Measurements from ENCODE around the gene ALAD. TPM values are rescaled to one million over a fixed set of nuclear protein-coding genes. Genes with fewer than 3 reads are reported as not detected.

Gene ALAD
- total RNA-seq, 3 donors from 2014 or later (not counting 1 experiment from before 2014, with no cell fraction given), result 30.3 to 38.7 (median 36.4) TPM

DNA sequence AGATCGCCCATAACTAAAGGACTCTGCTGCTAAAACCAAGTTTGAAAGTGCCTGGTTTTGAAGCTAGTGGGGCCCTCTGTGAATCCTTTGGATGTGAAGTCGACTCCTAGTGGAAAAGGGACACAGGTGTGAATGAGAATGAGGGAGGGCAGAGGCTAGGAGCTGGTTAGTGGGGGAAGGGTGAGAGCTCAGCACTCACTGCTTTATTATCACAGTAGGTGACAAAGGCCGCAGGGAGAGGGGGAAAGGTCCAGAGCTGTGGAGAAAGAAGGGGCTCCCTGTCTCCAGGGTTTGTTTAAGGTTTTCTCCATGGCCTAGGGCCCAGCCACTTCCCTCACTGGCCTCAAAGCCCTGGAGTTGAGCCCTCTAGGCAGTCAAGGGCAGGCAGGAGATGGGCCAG, 27.8 kb downstream of the ALAD start:
- no peak overlapping the region for H3K27ac ChIP-seq (ENCODE audit: low read length)
- Mint-ChIP-seq H3K4me3 (no peak overlapping the region), H3K4me1 (peaks cover 6 to 17% of the 10 kb centered on the region in 2 donors), H3K27me3 (ENCODE audit: low read depth in 2 of 2) (no peaks in the 10 kb centered on the region), H3K9me3 (no peaks in the 10 kb centered on the region), H3K27ac (peak overlapping the region in 1 of 2 donors; percentile 33), H3K36me3 (no peaks in the 10 kb centered on the region)
- peaks cover 21% of the 10 kb centered on the region for H3K4me1 ChIP-seq (ENCODE audit: control insufficient read depth, insufficient read depth, low read length)
- TF ChIP-seq, protein P1, sequence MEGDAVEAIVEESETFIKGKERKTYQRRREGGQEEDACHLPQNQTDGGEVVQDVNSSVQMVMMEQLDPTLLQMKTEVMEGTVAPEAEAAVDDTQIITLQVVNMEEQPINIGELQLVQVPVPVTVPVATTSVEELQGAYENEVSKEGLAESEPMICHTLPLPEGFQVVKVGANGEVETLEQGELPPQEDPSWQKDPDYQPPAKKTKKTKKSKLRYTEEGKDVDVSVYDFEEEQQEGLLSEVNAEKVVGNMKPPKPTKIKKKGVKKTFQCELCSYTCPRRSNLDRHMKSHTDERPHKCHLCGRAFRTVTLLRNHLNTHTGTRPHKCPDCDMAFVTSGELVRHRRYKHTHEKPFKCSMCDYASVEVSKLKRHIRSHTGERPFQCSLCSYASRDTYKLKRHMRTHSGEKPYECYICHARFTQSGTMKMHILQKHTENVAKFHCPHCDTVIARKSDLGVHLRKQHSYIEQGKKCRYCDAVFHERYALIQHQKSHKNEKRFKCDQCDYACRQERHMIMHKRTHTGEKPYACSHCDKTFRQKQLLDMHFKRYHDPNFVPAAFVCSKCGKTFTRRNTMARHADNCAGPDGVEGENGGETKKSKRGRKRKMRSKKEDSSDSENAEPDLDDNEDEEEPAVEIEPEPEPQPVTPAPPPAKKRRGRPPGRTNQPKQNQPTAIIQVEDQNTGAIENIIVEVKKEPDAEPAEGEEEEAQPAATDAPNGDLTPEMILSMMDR (IDR thresholded peaks at IDR 0.05), result no peak
- ATAC-seq, result no peak
- no peaks in the 10 kb centered on the region for H3K27me3 ChIP-seq (ENCODE audit: control insufficient read depth, insufficient read depth, low read length)
- WGBS (ENCODE audit: insufficient coverage), result 88% methylated on average over 3 of the region's 3 CpGs
- H3K36me3 ChIP-seq (ENCODE audit: control insufficient read depth, insufficient read depth, low read length), result peaks cover 17% of the 10 kb centered on the region
- intact Hi-C loops (cut with micrococcal nuclease), result no loop called here
- no peak overlapping the region for H3K4me3 ChIP-seq (ENCODE audit: low read length)
- H3K9me3 ChIP-seq (ENCODE audit: control insufficient read depth, insufficient read depth, low read length), result no peaks in the 10 kb centered on the region
- DNase-seq, result no peak

DNA sequence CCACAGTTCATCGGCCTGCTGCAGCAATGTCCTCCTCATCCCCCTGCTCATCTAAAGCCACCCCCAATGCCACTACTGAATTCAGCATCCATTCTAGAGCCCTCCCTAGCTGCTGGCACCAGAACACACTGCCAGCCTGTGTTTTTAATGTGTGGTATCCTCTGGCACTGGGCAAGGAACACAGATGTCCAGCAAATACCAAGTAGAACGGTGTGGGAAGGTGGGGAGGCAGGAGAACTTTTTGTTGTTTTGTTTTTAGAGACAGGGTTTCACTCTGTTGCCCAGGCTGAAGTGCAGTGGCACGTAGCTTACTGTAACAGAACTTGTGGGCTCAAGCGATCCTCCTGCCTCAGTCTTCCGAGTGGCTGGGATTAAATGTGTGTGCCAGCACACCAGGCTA, 29.0 kb downstream of the ALAD start:
- H3K27me3 Mint-ChIP-seq (ENCODE audit: low read depth in 2 of 2), result no peaks in the 10 kb centered on the region
- no peaks in the 10 kb centered on the region for H3K9me3 ChIP-seq (ENCODE audit: control insufficient read depth, insufficient read depth, low read length)
- no peaks in the 10 kb centered on the region for H3K36me3 Mint-ChIP-seq
- TF ChIP-seq, protein P1 (IDR thresholded peaks at IDR 0.05), result no peak
- no peak for DNase-seq
- no peak overlapping the region for H3K4me3 ChIP-seq (ENCODE audit: low read length)
- H3K27ac Mint-ChIP-seq, result no peak overlapping the region
- peaks cover 17% of the 10 kb centered on the region for H3K36me3 ChIP-seq (ENCODE audit: control insufficient read depth, insufficient read depth, low read length)
- H3K27me3 ChIP-seq (ENCODE audit: control insufficient read depth, insufficient read depth, low read length), result no peaks in the 10 kb centered on the region
- WGBS (ENCODE audit: insufficient coverage), result 92% methylated on average over 5 of the region's 5 CpGs
- peaks cover 17% of the 10 kb centered on the region for H3K4me1 ChIP-seq (ENCODE audit: control insufficient read depth, insufficient read depth, low read length)
- no peak overlapping the region for H3K4me3 Mint-ChIP-seq
- intact Hi-C loops (cut with micrococcal nuclease), result no loop called here
- no peak overlapping the region for H3K27ac ChIP-seq (ENCODE audit: low read length)
- H3K9me3 Mint-ChIP-seq, result no peaks in the 10 kb centered on the region
- no peak for ATAC-seq
- peaks cover 6 to 17% of the 10 kb centered on the region in 2 donors for H3K4me1 Mint-ChIP-seq

DNA sequence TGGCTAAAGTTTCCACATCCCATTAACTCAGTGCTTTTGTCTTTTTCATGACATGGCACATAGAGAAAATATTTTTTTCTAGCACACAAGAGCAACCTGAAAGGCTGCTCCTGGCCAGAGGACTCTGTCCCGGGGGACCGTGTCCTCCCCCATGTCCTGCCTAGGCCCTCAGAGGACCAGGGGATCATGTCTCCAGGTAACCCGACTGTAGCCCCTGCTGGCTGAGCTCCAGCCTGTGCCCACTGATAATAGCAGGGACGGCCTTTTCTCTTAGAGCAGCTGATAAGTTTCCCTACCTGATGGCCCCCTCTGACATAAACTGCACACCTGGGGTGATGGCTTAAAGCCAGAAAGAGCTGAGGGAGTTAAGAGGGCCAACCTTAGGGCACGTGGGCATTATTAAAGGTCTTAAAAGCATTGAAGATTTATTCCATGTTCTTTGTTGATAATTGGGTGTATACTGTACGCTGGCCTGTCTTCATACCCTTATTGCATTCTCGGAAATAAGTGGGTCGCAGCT, 30.2 kb downstream of the ALAD start:
- no peak overlapping the region for H3K27ac Mint-ChIP-seq

DNA sequence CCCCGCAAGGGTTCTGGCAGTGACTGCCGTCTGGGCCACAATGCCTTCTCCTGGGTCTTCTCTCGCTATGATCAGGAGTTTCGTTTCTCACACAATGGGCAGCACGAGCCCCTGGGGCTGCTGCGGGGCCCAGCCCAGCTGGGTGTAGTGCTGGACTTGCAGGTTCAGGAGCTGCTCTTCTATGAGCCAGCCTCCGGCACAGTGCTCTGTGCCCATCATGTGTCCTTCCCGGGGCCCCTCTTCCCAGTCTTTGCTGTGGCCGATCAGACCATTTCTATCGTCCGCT, 31.3 kb downstream of the ALAD start:
- no peaks in the 10 kb centered on the region for H3K9me3 ChIP-seq (ENCODE audit: control insufficient read depth, insufficient read depth, low read length)
- TF ChIP-seq, protein P1 (IDR thresholded peaks at IDR 0.05), result no peak
- peaks cover 17% of the 10 kb centered on the region for H3K36me3 ChIP-seq (ENCODE audit: control insufficient read depth, insufficient read depth, low read length)
- ATAC-seq (no peak), DNase-seq (no peak)
- H3K27me3 ChIP-seq (ENCODE audit: control insufficient read depth, insufficient read depth, low read length), result no peaks in the 10 kb centered on the region
- H3K27ac ChIP-seq (ENCODE audit: low read length), result no peak overlapping the region
- H3K4me1 Mint-ChIP-seq, result peaks cover 0 to 5% of the 10 kb centered on the region in 2 donors
- H3K4me3 Mint-ChIP-seq, result no peak overlapping the region
- H3K4me3 ChIP-seq (ENCODE audit: low read length), result no peak overlapping the region
- H3K9me3 Mint-ChIP-seq, result no peaks in the 10 kb centered on the region
- no peaks in the 10 kb centered on the region for H3K4me1 ChIP-seq (ENCODE audit: control insufficient read depth, insufficient read depth, low read length)
- no peak overlapping the region for H3K27ac Mint-ChIP-seq
- H3K36me3 Mint-ChIP-seq, result no peaks in the 10 kb centered on the region
- 92% methylated on average over 11 of the region's 11 CpGs for WGBS (ENCODE audit: insufficient coverage)
- no peaks in the 10 kb centered on the region for H3K27me3 Mint-ChIP-seq (ENCODE audit: low read depth in 2 of 2)
- intact Hi-C loops (cut with micrococcal nuclease), result no loop called here

More for the DNA sequence above, 30.2 kb downstream of the ALAD start:
- no peaks in the 10 kb centered on the region for H3K9me3 ChIP-seq (ENCODE audit: control insufficient read depth, insufficient read depth, low read length)
- Mint-ChIP-seq H3K4me1 (peaks cover 6 to 16% of the 10 kb centered on the region in 2 donors), H3K36me3 (no peaks in the 10 kb centered on the region), H3K4me3 (no peak overlapping the region), H3K9me3 (no peaks in the 10 kb centered on the region), H3K27me3 (ENCODE audit: low read depth in 2 of 2) (no peaks in the 10 kb centered on the region)
- peaks cover 17% of the 10 kb centered on the region for H3K36me3 ChIP-seq (ENCODE audit: control insufficient read depth, insufficient read depth, low read length)
- intact Hi-C loops (cut with micrococcal nuclease), result no loop called here
- ATAC-seq, result no peak
- no peak overlapping the region for H3K27ac ChIP-seq (ENCODE audit: low read length)
- H3K27me3 ChIP-seq (ENCODE audit: control insufficient read depth, insufficient read depth, low read length), result no peaks in the 10 kb centered on the region
- peaks cover 9% of the 10 kb centered on the region for H3K4me1 ChIP-seq (ENCODE audit: control insufficient read depth, insufficient read depth, low read length)
- H3K4me3 ChIP-seq (ENCODE audit: low read length), result no peak overlapping the region
- TF ChIP-seq, protein P1 (IDR thresholded peaks at IDR 0.05), result no peak
- 93% methylated on average over 8 of the region's 8 CpGs for WGBS (ENCODE audit: insufficient coverage)
- DNase-seq, result no peak

Measured in natural killer cell (primary cell).